DMS79 treated with DMSO at 0.1 percent for 48 hours (cell line): Measurements from ENCODE around the gene SUN1.
"Not testable (repeated sequence)": the region's sequence is repeated elsewhere in the genome, so short reads cannot be mapped to it uniquely, and the experiment has no call there.

Source experiments
- DNase-seq: peaks from one replicate; lab custom pipeline; 2025; lab: John Stamatoyannopoulos, UW

SUN1 gene

DNA sequence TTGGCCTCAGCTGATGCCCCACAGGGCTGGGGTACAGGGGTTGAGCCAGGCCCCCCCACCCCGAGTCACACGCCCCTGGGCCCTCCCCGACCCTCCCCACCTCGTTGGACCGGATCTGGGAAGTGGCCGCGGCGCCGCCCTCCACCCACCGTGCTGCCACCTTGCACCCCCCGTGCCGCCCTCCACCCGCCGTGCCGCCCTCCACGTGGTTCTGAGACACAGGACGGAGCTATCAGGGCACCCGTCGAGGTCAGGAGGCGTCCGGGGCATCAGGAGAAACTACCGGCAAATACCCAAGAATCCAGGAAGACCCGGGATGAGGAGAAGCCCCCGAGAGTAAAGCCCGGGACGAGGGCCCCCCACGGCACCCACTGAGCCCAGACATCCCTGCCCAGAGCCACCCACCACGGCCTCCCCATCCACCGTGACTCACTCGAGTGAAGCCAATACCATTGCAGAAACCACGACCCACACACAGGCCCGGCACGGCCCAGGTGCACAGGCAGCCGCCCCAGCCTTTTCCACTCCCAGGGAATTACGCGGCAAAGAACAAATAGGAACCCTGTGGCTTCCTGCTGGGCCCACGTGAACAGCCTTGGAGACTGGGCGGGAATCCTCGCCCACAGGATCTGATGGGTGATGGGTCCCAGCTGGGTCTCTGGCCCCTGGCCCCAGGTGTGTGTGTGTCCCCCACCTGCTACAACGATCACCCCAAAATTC lies 88.2 kb downstream of the SUN1 start:
- DNase-seq = no peak

DNA sequence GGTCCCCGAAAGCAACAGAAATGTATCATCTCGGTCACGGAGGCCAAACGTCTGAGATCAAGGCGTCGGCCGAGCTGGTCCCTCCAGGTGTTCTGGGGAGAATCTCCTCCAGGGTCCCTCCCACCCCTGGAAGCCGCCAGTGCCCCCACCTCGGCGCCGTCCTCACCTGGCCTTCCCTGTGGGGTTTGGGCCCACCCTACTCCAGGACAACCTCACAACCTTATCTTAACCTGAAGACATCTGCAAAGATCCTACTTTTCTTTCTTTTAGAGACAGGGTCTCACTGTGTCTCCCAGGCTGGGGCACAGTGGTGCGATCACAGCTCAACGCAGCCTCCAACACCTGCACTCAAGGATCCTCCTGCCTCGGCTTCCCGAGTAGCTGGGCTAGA lies 88.8 kb downstream of the SUN1 start:
- DNase-seq = no peak

DNA sequence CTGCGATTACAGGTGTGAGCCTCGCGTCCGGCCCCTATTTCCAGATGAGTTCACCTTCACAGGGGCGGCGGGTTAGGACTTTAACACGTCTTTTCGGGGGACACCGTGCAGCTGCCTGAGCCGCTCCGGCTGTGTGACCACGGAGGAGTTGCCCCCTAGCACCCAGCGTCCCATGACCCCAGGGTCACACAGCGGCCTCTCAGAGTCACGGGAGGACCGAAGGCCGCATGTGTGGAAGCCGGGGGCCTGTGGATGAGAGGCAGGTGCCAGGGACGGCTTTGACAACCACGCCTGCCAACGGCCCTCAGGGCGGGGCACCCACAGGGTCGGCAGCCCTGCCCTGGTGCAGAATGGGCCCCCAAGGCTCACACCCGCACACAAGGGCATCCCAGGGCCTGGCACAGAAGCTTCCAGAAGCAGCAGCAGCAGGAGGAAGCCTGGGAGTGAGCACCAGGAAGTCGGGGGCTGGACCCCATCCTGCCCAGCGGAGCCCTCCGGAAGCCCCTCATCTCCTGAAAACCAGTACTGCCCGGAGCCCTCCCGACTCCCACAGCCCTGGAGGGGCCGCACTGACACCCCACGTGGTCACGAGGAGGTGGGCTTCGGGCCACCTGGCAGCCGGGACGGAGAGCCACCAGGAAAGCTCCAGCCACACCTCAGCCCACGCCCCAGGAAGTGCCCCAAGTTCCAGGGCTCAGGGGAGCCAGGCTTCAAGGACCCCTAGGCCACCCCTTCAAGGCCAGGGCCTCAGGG lies 89.5 kb downstream of the SUN1 start:
- no peak for DNase-seq

DNA sequence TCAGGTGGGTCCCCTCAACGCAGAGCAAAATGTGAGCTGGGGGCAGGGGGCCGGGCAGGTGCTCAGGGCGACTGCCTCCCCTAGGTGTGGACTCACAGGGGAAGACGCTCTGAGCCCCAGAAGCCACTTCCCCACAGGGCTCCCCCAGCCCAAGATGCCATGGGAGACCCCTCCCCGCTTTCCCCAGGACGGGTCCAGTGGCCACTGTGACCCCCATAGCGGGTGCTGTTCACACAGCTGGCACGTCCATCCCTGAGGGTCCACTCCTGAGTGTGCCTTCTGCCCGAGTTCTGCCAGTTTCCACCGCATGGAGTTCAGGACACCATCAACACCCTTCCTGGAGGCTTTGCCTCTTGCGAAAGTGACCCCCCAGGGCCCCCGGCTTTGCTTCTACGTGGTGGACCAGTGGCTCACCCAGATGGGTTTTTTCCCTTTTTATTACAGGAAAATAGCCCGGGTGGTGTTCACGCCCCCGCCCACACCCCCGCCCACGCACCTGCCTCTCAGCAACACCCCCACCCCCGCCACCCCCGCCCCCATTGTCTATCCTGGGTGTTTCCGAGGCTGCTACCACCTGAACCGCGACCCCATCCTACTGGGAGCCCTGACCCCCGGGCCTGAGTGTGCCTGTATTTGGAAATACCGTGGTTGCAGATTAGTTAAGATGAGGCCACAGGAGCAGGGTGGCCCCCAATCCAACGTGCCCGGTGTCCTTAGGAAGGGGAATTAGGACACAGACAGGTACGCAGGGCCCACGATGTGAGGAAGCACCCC lies 90.2 kb downstream of the SUN1 start:
- DNase-seq = no peak

DNA sequence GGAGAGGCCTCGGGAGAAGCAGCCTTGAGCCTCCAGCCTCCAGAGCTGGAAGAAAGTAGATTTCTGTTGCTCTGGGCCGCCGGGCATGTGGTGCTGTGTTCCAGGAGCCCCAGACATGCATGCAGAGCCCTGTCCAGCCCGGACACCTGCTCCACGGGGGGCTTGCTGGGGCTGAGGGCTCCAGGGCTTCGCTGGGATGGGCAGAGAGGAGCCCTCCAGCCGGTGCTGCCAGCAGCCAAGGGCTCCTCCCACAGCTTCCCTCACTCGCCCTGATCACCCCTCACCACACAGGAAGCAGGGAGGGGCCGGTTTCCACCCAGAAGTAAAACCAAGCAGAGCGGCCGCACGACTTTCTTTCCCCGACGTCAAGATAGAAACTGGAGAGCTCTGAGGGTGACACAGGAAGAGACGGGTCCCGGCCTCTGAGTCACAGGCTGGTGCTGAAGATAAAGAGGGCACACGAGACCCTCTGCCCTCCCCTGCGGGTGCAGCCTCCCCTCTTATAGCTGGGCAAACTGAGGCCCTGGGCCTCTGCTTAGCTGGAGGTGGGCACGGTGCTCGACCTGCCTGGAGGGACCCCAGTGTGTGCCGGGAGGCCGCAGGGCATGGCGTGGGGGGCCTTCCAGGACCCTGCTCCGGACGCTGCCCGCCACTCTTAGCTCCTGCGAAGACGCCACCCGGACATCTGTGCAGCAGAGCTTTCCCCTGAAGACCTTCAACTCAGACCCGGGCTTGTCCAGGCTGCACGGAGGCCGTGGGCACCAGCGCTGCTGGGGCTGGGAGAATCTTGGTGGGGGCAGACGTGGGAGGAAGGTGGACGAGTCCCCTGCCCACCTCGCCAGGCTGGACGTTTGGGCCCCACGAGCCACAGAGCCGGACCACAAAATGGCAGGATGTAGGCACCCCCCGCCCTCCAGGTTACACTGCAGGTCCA lies 91.1 kb downstream of the SUN1 start:
- no peak for DNase-seq

DNA sequence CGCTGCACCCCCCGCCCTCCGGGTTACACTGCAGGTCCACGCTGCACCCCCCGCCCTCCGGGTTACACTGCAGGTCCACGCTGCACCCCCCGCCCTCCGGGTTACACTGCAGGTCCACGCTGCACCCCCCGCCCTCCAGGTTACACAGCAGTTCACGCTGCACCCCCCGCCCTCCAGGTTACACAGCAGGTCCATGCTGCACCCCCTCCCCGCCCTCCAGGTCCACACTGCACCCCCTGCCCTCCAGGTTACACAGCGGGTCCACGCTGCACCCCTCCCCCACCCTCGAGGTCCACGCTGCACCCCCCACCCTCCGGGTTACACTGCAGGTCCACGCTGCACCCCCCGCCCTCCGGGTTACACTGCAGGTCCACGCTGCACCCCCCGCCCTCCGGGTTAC lies 91.8 kb downstream of the SUN1 start:
- DNase-seq = not testable (repeated sequence)
